Heart left ventricle (tissue), 16 donors: ENCODE data around the gene EIPR1. TPM values are rescaled to one million over a fixed set of nuclear protein-coding genes. Genes with fewer than 3 reads are reported as not detected.

Experiments
- ATAC-seq, 4 donors: fragments of 200-7000 bp; cut with Tn5 transposase; one replicate each; pipeline ENCODE4 v1.9.1; 2020 to 2022; ENCODE audit warnings: moderate library complexity in 4 of 4, mild to moderate bottlenecking in 3 of 4, moderate number of reproducible peaks in 1 of 4
- DNase-seq, 5 donors: peaks; one replicate each; pipeline ENCODE4 v3.0.0-alpha.2; 2020
- H3K27ac ChIP-seq, 12 donors: fragments of 200-600 bp; sonication (generic) in 4 of 12; one replicate each; pipeline versions ENCODE4 v1.5.0 to v1.8.0; 2016 to 2022; ENCODE audit warnings: mild to moderate bottlenecking in 2 of 12
- H3K27me3 ChIP-seq, 9 donors: fragments of 200-600 bp; sonication (generic) in 2 of 9; one replicate each; pipeline versions ENCODE4 v1.5.1 to v1.8.0; 2016 to 2022; ENCODE audit warnings: mild to moderate bottlenecking in 3 of 9
- H3K36me3 ChIP-seq, 9 donors: fragments of 200-600 bp; sonication (generic) in 2 of 9; one replicate each; pipeline versions ENCODE4 v1.5.0 to v1.8.0; 2018 to 2022; ENCODE audit warnings: mild to moderate bottlenecking in 2 of 9
- H3K4me1 ChIP-seq, 12 donors: fragments of 200-600 bp; sonication (generic) in 4 of 12; one replicate each; pipeline versions ENCODE4 v1.5.0 to v1.8.0; 2016 to 2022; ENCODE audit warnings: mild to moderate bottlenecking in 3 of 12
- H3K4me3 ChIP-seq, 12 donors: fragments of 200-600 bp; sonication (generic) in 4 of 12; one replicate each; pipeline versions ENCODE4 v1.5.0 to v1.8.0; 2017 to 2022; ENCODE audit warnings: mild to moderate bottlenecking in 9 of 12, moderate library complexity in 4 of 12
- H3K9me3 ChIP-seq, 12 donors: fragments of 200-600 bp; sonication (generic) in 4 of 12; one replicate each; pipeline versions ENCODE4 v1.5.0 to v1.8.0; 2016 to 2022; ENCODE audit warnings: mild to moderate bottlenecking in 1 of 12
- CTCF ChIP-seq, 12 donors: fragments of 200-600 bp; sonication (generic) in 4 of 12; IDR thresholded peaks; one replicate each; pipeline versions ENCODE4 v1.5.0 to v1.8.0; 2018 to 2022; ENCODE audit warnings: antibody characterized with exemption in 12 of 12, mild to moderate bottlenecking in 5 of 12
- POLR2A ChIP-seq, 2 donors: fragments of 450-650 bp; IDR thresholded peaks; one replicate each; pipeline ENCODE4 v1.6.1; 2017; ENCODE audit warnings: antibody characterized with exemption in 2 of 2, mild to moderate bottlenecking in 2 of 2, moderate library complexity in 2 of 2
- WGBS, 4 donors: extraction: QIAGEN DNeasy Blood & Tissue Kit in 2 of 4; methylation state at CpG; one replicate each; pipeline versions ENCODE4 v1.1.5 to v1.1.7; 2013 to 2018; 5-methylcytosine and 5-hydroxymethylcytosine counted together
- intact Hi-C, 10 donors: fragments of 100-400 bp; cut with DNase I; formaldehyde crosslinking; loops; one replicate each; pipeline versions ENCODE4 v1.11.1 to v1.14.2; 2022
- polyA plus RNA-seq, 2 donors: library from polyadenylated mRNA; stranded (reverse); fragments of 200-250 nt; gene quantifications; one replicate each; pipeline ENCODE4 v1.2.3, GENCODE V29; 2013
- total RNA-seq, 9 donors: library from RNA; depleted of rRNA in 2 of 9; stranded (reverse); fragments of >200 nt in 2 of 9; fragmentation: NEBNext Ultra II Directional in 3 of 9; extraction: Animal tissue kit (Norgen Biotek cat#: 25700) in 3 of 9; gene quantifications; one replicate each; pipeline versions ENCODE4 v1.1.0 to v1.2.4, GENCODE V29; 2016 to 2023
- donor health status: ischemic (EF 13 %, LVEDD 7.1; RV severe dilation, severe dysfunction).
- donor health status: healthy with polysubstance abuse.
- donor health status: DM: no; HTN: yes; CAD: no.
- donor health status: DM: no; HTN: no; CAD: no.
- donor health status: ischemic (EF 25% LVEDD 6.9; RV normal size, moderate dysfunction).
- donor health status: ischemic (EF 25% LVEDD 5.7; RV mildly dilated, moderate dysfunction).
- donor health status: healthy.
- donor health status: DM: yes; HTN: yes; CAD: no.
- donor health status: ischemic (EF 35%, LVEDD 5.7; RV mildly dilated, moderate dysfunction).
- donor health status: nonischemic (EF 11% LVEDD 7.7; RV severe dilation, severe dysfunction).
- donor health status: DM: yes; HTN: yes; CAD: no.
- donor health status: PGD.
- donor health status: ischemic (EF 29% LVEDD 5.4; RV normal size, mild dysfunction).
- donor health status: nonischemic (EF 23%, LVEDD 6.1; RV moderate dilation, normal function).

EIPR1 gene
- total and polyA plus RNA-seq, 11 donors: 7.9 to 26.1 (median 13.3) TPM

GRCh38 chr2:3241971-3242746 lies 135.5 kb downstream of the EIPR1 start:
- Histone ChIP-seq H3K4me3 (no peak overlapping the region), H3K4me1 (peaks cover 0 to 10% (median 0%) of the 10 kb centered on the region in 12 donors), H3K27me3 (no peaks in the 10 kb centered on the region), H3K27ac (no peak overlapping the region), H3K36me3 (no peaks in the 10 kb centered on the region), H3K9me3 (no peaks in the 10 kb centered on the region)
- intact Hi-C loops: no loop called here
- ATAC-seq: no peak
- 78 to 89% (median 87%) methylated on average over 16 to 25 of the region's 25 CpGs for WGBS, 4 donors
- DNase-seq: no peak
- TF ChIP-seq POLR2A (IDR thresholded peaks at IDR 0.05): no peak
- TF ChIP-seq CTCF (IDR thresholded peaks at IDR 0.05): no peak

- 74 to 85% (median 75%) methylated on average over 21 of the region's 21 CpGs for WGBS, 4 donors
- Histone ChIP-seq H3K9me3 (no peaks in the 10 kb centered on the region), H3K27ac (no peak overlapping the region), H3K4me1 (peaks cover 0 to 10% (median 0%) of the 10 kb centered on the region in 12 donors), H3K27me3 (no peaks in the 10 kb centered on the region), H3K36me3 (peaks cover 0 to under 1% (median 0%) of the 10 kb centered on the region in 9 donors), H3K4me3 (no peak overlapping the region)
- ATAC-seq (no peak), DNase-seq (no peak)
- no peak for TF ChIP-seq POLR2A (IDR thresholded peaks at IDR 0.05)
- no peak for TF ChIP-seq CTCF (IDR thresholded peaks at IDR 0.05)
- intact Hi-C loops: no loop called here
Observed at GRCh38 chr2:3238951-3239841, 138.4 kb downstream of the EIPR1 start.

GRCh38 chr2:3236300-3237045 lies 141.1 kb downstream of the EIPR1 start:
- Histone ChIP-seq H3K4me1 (peaks cover 0 to 3% (median 0%) of the 10 kb centered on the region in 12 donors), H3K27ac (no peak overlapping the region), H3K4me3 (no peak overlapping the region), H3K27me3 (no peaks in the 10 kb centered on the region), H3K36me3 (peaks cover 0 to 14% (median 0%) of the 10 kb centered on the region in 9 donors), H3K9me3 (no peaks in the 10 kb centered on the region)
- intact Hi-C loops: no loop called here
- DNase-seq (no peak), ATAC-seq (no peak)
- TF ChIP-seq CTCF (IDR thresholded peaks at IDR 0.05) (no peak), POLR2A (IDR thresholded peaks at IDR 0.05) (no peak)
- 88 to 94% (median 90%) methylated on average over 9 to 12 of the region's 12 CpGs for WGBS, 4 donors
